Superior temporal gyrus (tissue), 1 donor: ENCODE results near the gene FAM20A.
"Not testable (repeated sequence)": the region's sequence is repeated elsewhere in the genome, so short reads cannot be mapped to it uniquely, and the experiment has no call there.

Experiments
- DNase-seq: peaks from one replicate; pipeline ENCODE4 v3.0.0-alpha.2; 2016; ENCODE audit errors: extremely low spot score

The FAM20A gene

GRCh38 chr17:68492394-68493054, 108.6 kb downstream of the FAM20A start:
- DNase-seq, result not testable (repeated sequence)

GRCh38 chr17:68491381-68492231, 109.6 kb downstream of the FAM20A start:
- no peak for DNase-seq

- DNase-seq, result no peak
Measured at GRCh38 chr17:68489919-68490318, 111.2 kb downstream of the FAM20A start.
